ENCODE data around the gene RERE.

The RERE gene

DNA sequence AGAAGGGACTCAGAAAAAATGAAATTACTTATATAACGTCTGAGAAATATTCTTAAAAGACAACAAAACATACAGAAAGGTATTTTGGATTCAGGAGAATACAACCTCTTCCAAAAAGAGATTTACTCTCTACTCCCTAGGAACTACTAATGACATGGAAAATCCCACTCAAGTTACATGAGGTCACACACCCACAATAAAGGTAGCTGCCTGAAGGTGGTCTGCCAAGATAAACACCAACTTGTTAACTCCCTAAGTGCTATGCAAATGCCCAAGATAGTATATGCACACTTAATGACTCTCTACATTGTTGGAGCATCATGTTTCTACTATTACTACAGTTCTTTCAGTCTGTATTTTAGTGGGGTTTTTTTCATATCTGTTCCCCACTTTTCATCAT lies 26.5 kb downstream of the RERE start (continued):
- TF ChIP-seq, protein P1, sequence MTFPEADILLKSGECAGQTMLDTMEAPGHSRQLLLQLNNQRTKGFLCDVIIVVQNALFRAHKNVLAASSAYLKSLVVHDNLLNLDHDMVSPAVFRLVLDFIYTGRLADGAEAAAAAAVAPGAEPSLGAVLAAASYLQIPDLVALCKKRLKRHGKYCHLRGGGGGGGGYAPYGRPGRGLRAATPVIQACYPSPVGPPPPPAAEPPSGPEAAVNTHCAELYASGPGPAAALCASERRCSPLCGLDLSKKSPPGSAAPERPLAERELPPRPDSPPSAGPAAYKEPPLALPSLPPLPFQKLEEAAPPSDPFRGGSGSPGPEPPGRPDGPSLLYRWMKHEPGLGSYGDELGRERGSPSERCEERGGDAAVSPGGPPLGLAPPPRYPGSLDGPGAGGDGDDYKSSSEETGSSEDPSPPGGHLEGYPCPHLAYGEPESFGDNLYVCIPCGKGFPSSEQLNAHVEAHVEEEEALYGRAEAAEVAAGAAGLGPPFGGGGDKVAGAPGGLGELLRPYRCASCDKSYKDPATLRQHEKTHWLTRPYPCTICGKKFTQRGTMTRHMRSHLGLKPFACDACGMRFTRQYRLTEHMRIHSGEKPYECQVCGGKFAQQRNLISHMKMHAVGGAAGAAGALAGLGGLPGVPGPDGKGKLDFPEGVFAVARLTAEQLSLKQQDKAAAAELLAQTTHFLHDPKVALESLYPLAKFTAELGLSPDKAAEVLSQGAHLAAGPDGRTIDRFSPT (tag by site-specific recombination; IDR thresholded peaks at IDR 0.05): no peak
- TF ChIP-seq ZNF132 (tag by site-specific recombination; IDR thresholded peaks at IDR 0.05; ENCODE audit: borderline replicate concordance) (no peak), ZNF335 (tag by site-specific recombination; conservative IDR thresholded peaks at IDR 0.05) (0 out of 2 replicates have a peak, but pooled peaks have one; percentile 13), ZNF521 (tag by site-specific recombination; IDR thresholded peaks at IDR 0.05) (no peak), ZNF311 (tag by site-specific recombination; IDR thresholded peaks at IDR 0.05; ENCODE audit: borderline replicate concordance) (no peak), ZNF23 (tag by site-specific recombination; IDR thresholded peaks at IDR 0.05; ENCODE audit: borderline replicate concordance) (no peak), ZNF785 (tag by site-specific recombination; IDR thresholded peaks at IDR 0.05) (no peak), ZNF138 (tag by site-specific recombination; IDR thresholded peaks at IDR 0.05; ENCODE audit: borderline replicate concordance) (no peak), ZNF354C (tag by site-specific recombination; IDR thresholded peaks at IDR 0.05; ENCODE audit: borderline replicate concordance, low read depth) (no peak), ZNF76 (tag by site-specific recombination; IDR thresholded peaks at IDR 0.05; ENCODE audit: borderline replicate concordance, low read depth) (no peak; the same call in 1 of the 2 replicates), SP2 (tag by site-specific recombination; IDR thresholded peaks at IDR 0.05) (no peak), ZNF341 (tag by site-specific recombination; IDR thresholded peaks at IDR 0.05; ENCODE audit: low read depth) (no peak), ZNF324 (tag by site-specific recombination; IDR thresholded peaks at IDR 0.05) (no peak), SCRT2 (tag by site-specific recombination; IDR thresholded peaks at IDR 0.05) (peak; percentile 90), ZNF837 (tag by site-specific recombination; IDR thresholded peaks at IDR 0.05) (no peak), ZNF600 (tag by site-specific recombination; IDR thresholded peaks at IDR 0.05) (no peak; the same call in 1 of the 2 replicates), ZNF707 (tag by site-specific recombination; IDR thresholded peaks at IDR 0.05) (no peak), ZNF433 (tag by site-specific recombination; IDR thresholded peaks at IDR 0.05; ENCODE audit: low read depth) (no peak), MEIS1 (CRISPR knock-in tag; IDR thresholded peaks at IDR 0.05; ENCODE audit: borderline replicate concordance) (no peak), ZBTB21 (tag by site-specific recombination; IDR thresholded peaks at IDR 0.05) (peak; percentile 51), ZNF112 (tag by site-specific recombination; IDR thresholded peaks at IDR 0.05) (no peak), ZNF416 (tag by site-specific recombination; IDR thresholded peaks at IDR 0.05) (no peak), OSR2 (tag by site-specific recombination; IDR thresholded peaks at IDR 0.05) (peak; percentile 98), ZBTB1 (tag by site-specific recombination; IDR thresholded peaks at IDR 0.05) (peak; percentile 73; the same call in 1 of the 2 replicates), ZNF223 (tag by site-specific recombination; IDR thresholded peaks at IDR 0.05) (no peak)
- TF ChIP-seq, protein P2, sequence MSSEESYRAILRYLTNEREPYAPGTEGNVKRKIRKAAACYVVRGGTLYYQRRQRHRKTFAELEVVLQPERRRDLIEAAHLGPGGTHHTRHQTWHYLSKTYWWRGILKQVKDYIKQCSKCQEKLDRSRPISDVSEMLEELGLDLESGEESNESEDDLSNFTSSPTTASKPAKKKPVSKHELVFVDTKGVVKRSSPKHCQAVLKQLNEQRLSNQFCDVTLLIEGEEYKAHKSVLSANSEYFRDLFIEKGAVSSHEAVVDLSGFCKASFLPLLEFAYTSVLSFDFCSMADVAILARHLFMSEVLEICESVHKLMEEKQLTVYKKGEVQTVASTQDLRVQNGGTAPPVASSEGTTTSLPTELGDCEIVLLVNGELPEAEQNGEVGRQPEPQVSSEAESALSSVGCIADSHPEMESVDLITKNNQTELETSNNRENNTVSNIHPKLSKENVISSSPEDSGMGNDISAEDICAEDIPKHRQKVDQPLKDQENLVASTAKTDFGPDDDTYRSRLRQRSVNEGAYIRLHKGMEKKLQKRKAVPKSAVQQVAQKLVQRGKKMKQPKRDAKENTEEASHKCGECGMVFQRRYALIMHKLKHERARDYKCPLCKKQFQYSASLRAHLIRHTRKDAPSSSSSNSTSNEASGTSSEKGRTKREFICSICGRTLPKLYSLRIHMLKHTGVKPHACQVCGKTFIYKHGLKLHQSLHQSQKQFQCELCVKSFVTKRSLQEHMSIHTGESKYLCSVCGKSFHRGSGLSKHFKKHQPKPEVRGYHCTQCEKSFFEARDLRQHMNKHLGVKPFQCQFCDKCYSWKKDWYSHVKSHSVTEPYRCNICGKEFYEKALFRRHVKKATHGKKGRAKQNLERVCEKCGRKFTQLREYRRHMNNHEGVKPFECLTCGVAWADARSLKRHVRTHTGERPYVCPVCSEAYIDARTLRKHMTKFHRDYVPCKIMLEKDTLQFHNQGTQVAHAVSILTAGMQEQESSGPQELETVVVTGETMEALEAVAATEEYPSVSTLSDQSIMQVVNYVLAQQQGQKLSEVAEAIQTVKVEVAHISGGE (tag by site-specific recombination; conservative IDR thresholded peaks at IDR 0.05; ENCODE audit: low read depth): no peak
- TF ChIP-seq, protein P3, sequence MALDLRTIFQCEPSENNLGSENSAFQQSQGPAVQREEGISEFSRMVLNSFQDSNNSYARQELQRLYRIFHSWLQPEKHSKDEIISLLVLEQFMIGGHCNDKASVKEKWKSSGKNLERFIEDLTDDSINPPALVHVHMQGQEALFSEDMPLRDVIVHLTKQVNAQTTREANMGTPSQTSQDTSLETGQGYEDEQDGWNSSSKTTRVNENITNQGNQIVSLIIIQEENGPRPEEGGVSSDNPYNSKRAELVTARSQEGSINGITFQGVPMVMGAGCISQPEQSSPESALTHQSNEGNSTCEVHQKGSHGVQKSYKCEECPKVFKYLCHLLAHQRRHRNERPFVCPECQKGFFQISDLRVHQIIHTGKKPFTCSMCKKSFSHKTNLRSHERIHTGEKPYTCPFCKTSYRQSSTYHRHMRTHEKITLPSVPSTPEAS (tag by site-specific recombination; IDR thresholded peaks at IDR 0.05): no peak
- TF ChIP-seq, protein P4, sequence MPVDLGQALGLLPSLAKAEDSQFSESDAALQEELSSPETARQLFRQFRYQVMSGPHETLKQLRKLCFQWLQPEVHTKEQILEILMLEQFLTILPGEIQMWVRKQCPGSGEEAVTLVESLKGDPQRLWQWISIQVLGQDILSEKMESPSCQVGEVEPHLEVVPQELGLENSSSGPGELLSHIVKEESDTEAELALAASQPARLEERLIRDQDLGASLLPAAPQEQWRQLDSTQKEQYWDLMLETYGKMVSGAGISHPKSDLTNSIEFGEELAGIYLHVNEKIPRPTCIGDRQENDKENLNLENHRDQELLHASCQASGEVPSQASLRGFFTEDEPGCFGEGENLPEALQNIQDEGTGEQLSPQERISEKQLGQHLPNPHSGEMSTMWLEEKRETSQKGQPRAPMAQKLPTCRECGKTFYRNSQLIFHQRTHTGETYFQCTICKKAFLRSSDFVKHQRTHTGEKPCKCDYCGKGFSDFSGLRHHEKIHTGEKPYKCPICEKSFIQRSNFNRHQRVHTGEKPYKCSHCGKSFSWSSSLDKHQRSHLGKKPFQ (tag by site-specific recombination; IDR thresholded peaks at IDR 0.05): peak; percentile 52; the same call in 1 of the 2 replicates
- TF ChIP-seq, protein P5, sequence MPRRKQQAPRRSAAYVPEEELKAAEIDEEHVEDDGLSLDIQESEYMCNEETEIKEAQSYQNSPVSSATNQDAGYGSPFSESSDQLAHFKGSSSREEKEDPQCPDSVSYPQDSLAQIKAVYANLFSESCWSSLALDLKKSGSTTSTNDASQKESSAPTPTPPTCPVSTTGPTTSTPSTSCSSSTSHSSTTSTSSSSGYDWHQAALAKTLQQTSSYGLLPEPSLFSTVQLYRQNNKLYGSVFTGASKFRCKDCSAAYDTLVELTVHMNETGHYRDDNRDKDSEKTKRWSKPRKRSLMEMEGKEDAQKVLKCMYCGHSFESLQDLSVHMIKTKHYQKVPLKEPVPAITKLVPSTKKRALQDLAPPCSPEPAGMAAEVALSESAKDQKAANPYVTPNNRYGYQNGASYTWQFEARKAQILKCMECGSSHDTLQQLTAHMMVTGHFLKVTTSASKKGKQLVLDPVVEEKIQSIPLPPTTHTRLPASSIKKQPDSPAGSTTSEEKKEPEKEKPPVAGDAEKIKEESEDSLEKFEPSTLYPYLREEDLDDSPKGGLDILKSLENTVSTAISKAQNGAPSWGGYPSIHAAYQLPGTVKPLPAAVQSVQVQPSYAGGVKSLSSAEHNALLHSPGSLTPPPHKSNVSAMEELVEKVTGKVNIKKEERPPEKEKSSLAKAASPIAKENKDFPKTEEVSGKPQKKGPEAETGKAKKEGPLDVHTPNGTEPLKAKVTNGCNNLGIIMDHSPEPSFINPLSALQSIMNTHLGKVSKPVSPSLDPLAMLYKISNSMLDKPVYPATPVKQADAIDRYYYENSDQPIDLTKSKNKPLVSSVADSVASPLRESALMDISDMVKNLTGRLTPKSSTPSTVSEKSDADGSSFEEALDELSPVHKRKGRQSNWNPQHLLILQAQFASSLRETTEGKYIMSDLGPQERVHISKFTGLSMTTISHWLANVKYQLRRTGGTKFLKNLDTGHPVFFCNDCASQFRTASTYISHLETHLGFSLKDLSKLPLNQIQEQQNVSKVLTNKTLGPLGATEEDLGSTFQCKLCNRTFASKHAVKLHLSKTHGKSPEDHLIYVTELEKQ (tag by site-specific recombination; IDR thresholded peaks at IDR 0.05; ENCODE audit: borderline replicate concordance): peak; percentile 85; the same call in 1 of the 2 replicates

Measured in HEK293 (cell line).